Hepatocyte (in vitro differentiated cells): Measurements from ENCODE around the gene ST6GALNAC4.

Experiments used
- EZH2 ChIP-seq: fragments of 200-600 bp; sonication (generic); IDR thresholded peaks from 2 replicates; pipeline ENCODE4 v1.6.1; 2016; ENCODE audit warnings: antibody characterized with exemption, mild to moderate bottlenecking, borderline replicate concordance
- TF ChIP-seq, protein P1 (sequence below): fragments of 200-600 bp; sonication (generic); IDR thresholded peaks from 2 replicates; pipeline ENCODE4 v1.5.1; 2016; ENCODE audit warnings: antibody characterized with exemption, mild to moderate bottlenecking; ENCODE audit not compliant: poor library complexity

DNA sequence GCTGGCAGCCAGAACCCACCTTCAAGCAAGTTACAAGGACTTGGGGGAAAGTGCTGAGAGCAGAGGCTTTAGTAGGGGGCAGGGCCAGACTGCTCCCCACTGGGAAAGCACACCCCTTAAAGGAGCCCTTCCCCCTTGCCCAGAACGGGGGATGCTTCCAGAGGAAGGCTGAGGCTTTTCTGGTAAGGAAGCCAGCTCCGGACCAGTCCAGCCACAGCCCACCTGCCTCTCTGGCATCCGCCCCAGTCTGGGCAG is 25.0 kb upstream of the ST6GALNAC4 start:
- TF ChIP-seq, protein P1, sequence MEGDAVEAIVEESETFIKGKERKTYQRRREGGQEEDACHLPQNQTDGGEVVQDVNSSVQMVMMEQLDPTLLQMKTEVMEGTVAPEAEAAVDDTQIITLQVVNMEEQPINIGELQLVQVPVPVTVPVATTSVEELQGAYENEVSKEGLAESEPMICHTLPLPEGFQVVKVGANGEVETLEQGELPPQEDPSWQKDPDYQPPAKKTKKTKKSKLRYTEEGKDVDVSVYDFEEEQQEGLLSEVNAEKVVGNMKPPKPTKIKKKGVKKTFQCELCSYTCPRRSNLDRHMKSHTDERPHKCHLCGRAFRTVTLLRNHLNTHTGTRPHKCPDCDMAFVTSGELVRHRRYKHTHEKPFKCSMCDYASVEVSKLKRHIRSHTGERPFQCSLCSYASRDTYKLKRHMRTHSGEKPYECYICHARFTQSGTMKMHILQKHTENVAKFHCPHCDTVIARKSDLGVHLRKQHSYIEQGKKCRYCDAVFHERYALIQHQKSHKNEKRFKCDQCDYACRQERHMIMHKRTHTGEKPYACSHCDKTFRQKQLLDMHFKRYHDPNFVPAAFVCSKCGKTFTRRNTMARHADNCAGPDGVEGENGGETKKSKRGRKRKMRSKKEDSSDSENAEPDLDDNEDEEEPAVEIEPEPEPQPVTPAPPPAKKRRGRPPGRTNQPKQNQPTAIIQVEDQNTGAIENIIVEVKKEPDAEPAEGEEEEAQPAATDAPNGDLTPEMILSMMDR = no peak
- no peak for TF ChIP-seq EZH2
